ENCODE data around the gene MT2A. TPM values are rescaled to one million over a fixed set of nuclear protein-coding genes. Genes with fewer than 3 reads are reported as not detected.

Gene MT2A
- total RNA-seq, 1 experiment from 2014 or later, result 122 TPM

DNA sequence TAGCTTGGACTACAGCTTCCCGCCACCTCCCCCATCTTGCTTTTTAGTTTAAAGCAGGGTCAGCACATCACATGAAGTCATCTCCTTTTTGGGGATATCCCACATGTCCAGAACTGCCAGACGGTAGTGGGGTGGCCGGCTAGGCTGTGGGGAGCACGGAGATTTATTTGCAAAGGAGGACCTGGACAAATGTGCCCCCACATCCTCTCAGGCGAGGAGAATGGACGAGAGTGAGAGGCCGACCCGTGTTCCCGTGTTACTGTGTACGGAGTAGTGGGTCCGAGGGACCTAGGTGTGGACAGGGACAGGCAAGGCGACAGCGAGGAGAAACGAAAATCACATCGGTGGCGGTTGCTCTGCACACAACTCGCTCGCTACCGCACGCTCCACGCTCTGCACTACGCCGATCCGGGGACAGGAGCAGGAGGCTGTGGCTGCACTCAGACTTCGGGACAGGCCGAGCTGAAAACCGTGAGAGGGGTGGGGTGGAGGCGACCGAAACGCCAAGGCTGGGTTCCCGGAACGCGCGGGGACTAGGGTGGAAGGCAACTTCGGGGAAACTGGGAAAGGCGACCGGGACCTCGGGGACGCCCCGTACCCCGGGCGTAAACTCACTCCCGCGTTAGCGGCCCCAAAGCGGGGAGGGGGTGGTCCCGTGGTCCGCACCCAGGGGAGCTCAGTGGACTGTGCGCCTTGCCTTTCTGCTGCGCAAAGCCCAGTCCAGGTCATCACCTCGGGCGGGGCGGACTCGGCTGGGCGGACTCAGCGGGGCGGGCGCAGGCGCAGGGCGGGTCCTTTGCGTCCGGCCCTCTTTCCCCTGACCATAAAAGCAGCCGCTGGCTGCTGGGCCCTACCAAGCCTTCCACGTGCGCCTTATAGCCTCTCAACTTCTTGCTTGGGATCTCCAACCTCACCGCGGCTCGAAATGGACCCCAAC lies 29.7 kb downstream of the MT2A start, which contains the start of gene MT1A:
Gene MT1A (plus strand): TSS at position 853 of the 937 bp plus-strand sequence. CDS start 73 bp downstream, at position 926.
- DNase-seq (ENCODE audit: low spot score), result no peak

- no peak for DNase-seq (ENCODE audit: low spot score)
These were observed 30.7 kb downstream of the MT2A start for GRCh38 chr16:56639045-56639444.

DNA sequence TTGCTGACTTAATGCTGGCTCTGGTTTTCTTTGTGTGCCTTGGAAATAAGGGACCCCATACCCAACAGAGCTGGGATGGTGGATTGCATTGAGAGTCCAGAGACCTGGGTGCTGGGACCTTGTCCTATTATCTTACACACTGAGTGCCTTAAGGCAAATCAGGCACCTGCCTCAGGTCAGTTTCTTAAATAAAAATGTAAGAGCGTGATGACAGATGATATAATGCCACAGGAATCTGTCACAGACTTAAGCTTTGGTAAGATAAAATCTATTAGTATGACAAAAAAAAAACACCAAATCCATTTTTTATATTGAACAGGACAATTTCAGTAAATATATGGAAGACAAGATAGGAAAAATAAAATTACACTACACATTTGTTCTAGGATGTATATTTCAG lies 31.7 kb downstream of the MT2A start:
- no peak for DNase-seq (ENCODE audit: low spot score)

GRCh38 chr16:56641166-56641565 lies 32.8 kb downstream of the MT2A start:
- DNase-seq (ENCODE audit: low spot score), result no peak

- no peak for DNase-seq (ENCODE audit: low spot score)
These were observed 34.8 kb downstream of the MT2A start for GRCh38 chr16:56643080-56643778.

DNA sequence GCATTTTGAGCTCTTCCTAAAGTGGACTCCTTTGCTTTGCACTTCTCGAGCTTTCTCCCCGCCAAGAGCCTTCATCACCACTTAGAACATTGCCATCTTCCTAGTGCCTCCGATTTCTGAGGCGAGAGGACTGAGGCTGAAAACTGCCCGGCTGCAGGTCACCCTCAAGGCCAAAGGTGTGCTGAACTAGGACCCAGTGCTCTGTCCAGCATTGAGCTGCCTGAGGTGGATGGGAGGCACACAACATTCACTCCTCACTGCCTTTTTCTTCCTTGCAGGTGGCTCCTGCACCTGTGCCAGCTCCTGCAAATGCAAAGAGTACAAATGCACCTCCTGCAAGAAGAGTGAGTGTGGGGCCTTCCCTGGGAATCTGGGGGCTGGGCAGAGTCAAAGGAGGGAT lies 35.4 kb downstream of the MT2A start:
- DNase-seq (ENCODE audit: low spot score), result no peak

GRCh38 chr16:56645311-56645710 lies 36.9 kb downstream of the MT2A start:
- no peak for DNase-seq (ENCODE audit: low spot score)

DNA sequence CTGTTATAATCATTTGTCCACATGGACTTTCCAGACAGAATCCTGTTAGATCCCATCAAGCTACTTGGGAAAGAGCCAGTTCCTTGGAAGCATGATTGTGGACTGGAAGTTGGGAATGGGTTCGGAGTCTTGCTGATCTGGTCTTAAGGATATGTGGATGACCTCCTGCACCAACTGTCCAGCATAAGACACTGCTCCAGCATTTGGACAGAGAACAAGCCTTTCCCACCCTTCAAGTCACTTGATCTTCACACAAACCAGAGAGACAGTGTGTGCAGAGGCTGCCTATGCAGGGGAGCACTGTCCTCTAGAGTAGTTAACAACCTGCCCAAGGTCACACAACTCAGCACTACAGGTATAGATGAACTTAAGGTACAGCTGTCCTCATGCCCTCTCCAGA lies 37.5 kb downstream of the MT2A start:
- no peak for DNase-seq (ENCODE audit: low spot score)

DNA sequence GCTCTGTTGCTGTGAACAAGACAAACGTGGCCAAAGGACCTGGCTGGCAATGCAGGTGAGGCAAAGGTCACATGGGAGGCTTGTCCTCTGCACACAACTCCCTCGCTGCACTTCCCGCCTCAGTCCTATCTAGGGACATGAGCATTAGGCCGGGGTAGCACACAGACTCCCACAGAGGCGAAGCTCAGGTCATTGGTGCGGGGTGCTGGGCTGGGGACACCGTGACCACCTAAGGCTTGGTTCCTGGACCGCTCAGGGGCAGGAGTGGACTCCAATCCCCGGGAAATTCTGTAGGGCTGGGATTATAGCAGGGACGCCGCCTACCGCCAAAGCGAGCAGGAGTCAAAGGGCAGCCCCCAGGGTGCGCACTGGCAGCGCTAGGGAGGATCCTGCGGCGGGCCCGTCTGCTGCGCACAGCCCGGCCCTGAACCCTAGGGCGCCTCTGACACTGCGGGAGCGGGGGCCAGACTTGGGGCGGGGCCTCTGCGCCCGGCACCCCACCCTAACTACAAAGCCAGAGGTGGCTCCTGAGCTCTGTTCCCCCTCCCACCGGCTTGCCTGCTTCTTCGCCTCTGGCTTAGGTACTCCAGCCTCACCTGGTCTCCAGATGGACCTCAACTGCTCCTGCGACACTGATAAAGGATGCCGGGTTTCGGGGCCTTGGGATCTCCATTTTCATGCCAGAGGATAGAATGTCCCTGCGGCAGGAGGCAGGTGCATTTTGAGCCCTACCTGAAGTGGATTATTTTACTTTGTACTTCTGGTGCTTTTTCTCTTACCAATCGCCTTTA lies 39.5 kb downstream of the MT2A start:
- no peak for DNase-seq (ENCODE audit: low spot score)

- DNase-seq (ENCODE audit: low spot score), result no peak
These were observed 40.9 kb downstream of the MT2A start for GRCh38 chr16:56649271-56649670.

GRCh38 chr16:56649820-56650219 lies 41.4 kb downstream of the MT2A start:
- DNase-seq (ENCODE audit: low spot score), result no peak

DNA sequence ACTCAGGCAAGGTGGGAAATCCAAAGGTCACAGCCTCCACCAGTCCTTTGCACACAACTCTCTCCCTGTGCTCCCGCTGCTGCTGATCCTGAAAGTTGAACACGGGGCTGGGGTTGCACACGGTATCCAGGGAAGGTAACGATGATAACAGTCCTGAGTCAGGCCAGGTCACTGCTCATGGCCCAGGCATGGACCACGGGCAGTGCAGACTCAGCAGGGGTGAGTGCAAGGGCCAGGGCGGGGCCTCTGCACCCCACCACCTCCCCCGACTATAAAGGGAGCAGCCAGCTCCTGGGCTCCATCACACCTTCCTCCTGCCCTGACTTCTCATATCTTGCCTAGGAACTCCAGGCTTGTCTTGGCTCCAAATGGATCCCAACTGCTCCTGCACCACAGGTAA lies 43.2 kb downstream of the MT2A start, which contains the start of gene MT1B:
Gene MT1B (plus strand): TSS at position 301 of the 400 bp plus-strand sequence. CDS start 68 bp downstream, at position 369.
- DNase-seq (ENCODE audit: low spot score), result no peak

DNA sequence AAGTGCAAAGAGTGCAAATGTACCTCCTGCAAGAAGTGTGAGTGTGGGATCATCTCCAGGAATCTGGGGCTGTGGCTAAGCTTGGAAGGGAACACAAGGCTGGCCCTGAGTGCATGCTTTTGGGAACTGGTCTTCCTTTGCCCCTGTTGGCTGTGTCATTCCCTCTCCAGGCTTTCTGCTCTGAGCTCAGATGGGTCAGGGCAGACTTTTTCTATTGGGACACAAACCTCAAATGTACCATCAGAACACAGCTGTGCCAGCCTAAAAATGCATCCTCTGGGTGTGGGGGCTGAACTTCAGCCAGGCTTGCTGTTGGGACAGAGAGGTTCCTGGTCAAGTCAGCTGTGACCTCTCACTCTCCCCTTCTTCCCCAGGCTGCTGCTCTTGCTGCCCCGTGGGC lies 44.2 kb downstream of the MT2A start:
- DNase-seq (ENCODE audit: low spot score), result no peak

DNA sequence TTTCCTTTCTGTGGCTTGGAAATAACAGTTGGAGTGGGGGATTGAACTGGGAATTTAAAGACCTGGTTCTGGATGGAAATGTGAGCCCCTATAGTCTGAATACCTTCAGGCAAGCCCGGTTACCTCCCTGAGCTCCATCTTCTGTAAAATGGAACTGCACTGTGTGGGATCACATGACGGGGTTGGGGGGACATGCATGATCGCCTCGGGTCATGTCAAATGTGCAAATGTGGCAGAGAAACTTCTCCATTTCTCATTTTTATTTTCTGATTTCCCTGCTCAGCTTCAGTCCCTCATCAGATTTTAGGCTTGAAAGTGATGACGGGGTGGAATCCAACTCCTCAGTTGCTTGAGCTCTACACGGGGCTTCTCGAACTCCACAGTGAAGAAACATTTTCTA lies 44.8 kb downstream of the MT2A start:
- DNase-seq (ENCODE audit: low spot score), result no peak

- DNase-seq (ENCODE audit: low spot score), result no peak
These were observed 49.4 kb downstream of the MT2A start, which contains the start of gene MT1F for GRCh38 chr16:56657555-56658326. TSS of gene MT1F (plus strand) at chr16:56657959. CDS start at chr16:56658059, 100 bp downstream.

GRCh38 chr16:56658327-56658875 lies 50.0 kb downstream of the MT2A start:
- DNase-seq (ENCODE audit: low spot score), result no peak

All from H4 (cell line).